Endothelial cell of umbilical vein (primary cell): ENCODE data around the gene SRGAP3. TPM values are rescaled to one million over a fixed set of nuclear protein-coding genes. Genes with fewer than 3 reads are reported as not detected.

Experiments
- BruUV-seq: library from RNA; stranded (reverse); fragments of 400-500 nt; replicated peaks from 2 replicates; lab custom pipeline; 2021; lab: Mats Ljungman, UMichigan
- CTCF ChIA-PET: fragments of 300-600, 350-600 bp; sonication (Branson Sonifier 250); formaldehyde crosslinking; loops from one replicate; lab custom pipeline; 2021; ENCODE audit warnings: antibody characterized with exemption, inconsistent platforms; lab: Charles Lee
- POLR2A ChIA-PET: fragments of 300-600, 350-600 bp; sonication (Branson Sonifier 250); formaldehyde crosslinking; loops from one replicate; lab custom pipeline; 2021; ENCODE audit warnings: antibody characterized with exemption, inconsistent platforms; lab: Charles Lee
- DNase-seq: peaks from one replicate; pipeline ENCODE4 v3.0.0-alpha.2; 2011; ENCODE audit warnings: low read depth, low spot score
- FAIRE-seq: peaks from 2 replicates; lab custom pipeline; 2011; peaks lifted over from hg19 to GRCh38; lab: Jason Lieb, UNC
- H2AFZ ChIP-seq: 2 replicates; pipeline ENCODE4 v1.6.0; 2012; ENCODE audit warnings: low read depth, low read length, control low read depth, inconsistent platforms
- H3K27ac ChIP-seq: 2 replicates; pipeline ENCODE4 v1.5.1; 2011; ENCODE audit warnings: low read depth, mild to moderate bottlenecking, control low read depth, low read length, moderate library complexity; ENCODE audit not compliant: insufficient read depth
- H3K27me3 ChIP-seq, 2 experiments: 2 replicates each; pipeline versions ENCODE4 v1.6.0 to v1.6.1; 2011; ENCODE audit warnings: low read length in 2 of 2, mixed read lengths in 1 of 2; ENCODE audit not compliant: control insufficient read depth in 2 of 2, insufficient read depth in 2 of 2
- H3K36me3 ChIP-seq, 2 experiments: 2 replicates in 1 of 2; 3 replicates in 1 of 2; pipeline ENCODE4 v1.5.1; 2011; ENCODE audit warnings: low read length in 2 of 2, mild to moderate bottlenecking in 1 of 2, moderate library complexity in 1 of 2; ENCODE audit not compliant: control insufficient read depth in 2 of 2, insufficient read depth in 2 of 2; ENCODE audit errors: extremely low read depth in 1 of 2
- H3K4me1 ChIP-seq: 3 replicates; pipeline ENCODE4 v1.5.1; 2011; ENCODE audit warnings: mild to moderate bottlenecking, low read length; ENCODE audit not compliant: control insufficient read depth, insufficient read depth; ENCODE audit errors: extremely low read depth
- H3K4me2 ChIP-seq: 2 replicates; pipeline ENCODE4 v1.6.1; 2011; ENCODE audit warnings: low read length, control low read depth, mixed read lengths; ENCODE audit not compliant: insufficient read depth
- H3K4me3 ChIP-seq, 3 experiments: fragments of 200-600 bp in 1 of 3; sonication (generic), shearing (Covaris generic) in 1 of 3; replicated peaks in 1 of 3; 2 replicates each; pipeline ENCODE4 v1.5.1; 2011 to 2016; ENCODE audit warnings: control low read depth in 3 of 3, low read length in 3 of 3, mild to moderate bottlenecking in 2 of 3, inconsistent platforms in 1 of 3, low read depth in 1 of 3, moderate library complexity in 1 of 3; ENCODE audit not compliant: insufficient read depth in 1 of 3
- H3K79me2 ChIP-seq: 2 replicates; pipeline ENCODE4 v1.6.0; 2012; ENCODE audit warnings: low read length, inconsistent platforms; ENCODE audit not compliant: control insufficient read depth, insufficient read depth
- H3K9ac ChIP-seq: replicated peaks from 2 replicates; pipeline ENCODE3; 2011; ENCODE audit warnings: low read length, control low read depth; ENCODE audit not compliant: insufficient read depth; ENCODE audit errors: extremely low read depth
- H3K9me1 ChIP-seq: replicated peaks from 3 replicates; pipeline ENCODE4 v1.6.0; 2011; ENCODE audit warnings: mild to moderate bottlenecking, low read length; ENCODE audit not compliant: control insufficient read depth, insufficient read depth; ENCODE audit errors: extremely low read depth
- H3K9me3 ChIP-seq: replicated peaks from 2 replicates; pipeline ENCODE4 v1.5.1; 2012; ENCODE audit warnings: low read length, inconsistent platforms; ENCODE audit not compliant: control insufficient read depth, insufficient read depth
- H4K20me1 ChIP-seq: replicated peaks from 2 replicates; pipeline ENCODE3; 2011; ENCODE audit warnings: mild to moderate bottlenecking, low read length; ENCODE audit not compliant: control insufficient read depth, insufficient read depth; ENCODE audit errors: extremely low read depth
- EZH2 ChIP-seq: IDR thresholded peaks from 2 replicates; pipeline ENCODE4 v1.6.1; 2012; ENCODE audit warnings: borderline replicate concordance, low read depth, mild to moderate bottlenecking, moderate library complexity, low read length, inconsistent platforms; ENCODE audit not compliant: severe bottlenecking
- FOS ChIP-seq: IDR thresholded peaks from 2 replicates; pipeline ENCODE4 v1.6.1; 2011; ENCODE audit warnings: mild to moderate bottlenecking, low read length, moderate library complexity, borderline replicate concordance; ENCODE audit not compliant: insufficient read depth
- GATA2 ChIP-seq: IDR thresholded peaks from 2 replicates; pipeline ENCODE4 v1.7.0; 2011; ENCODE audit warnings: low read depth, mild to moderate bottlenecking, moderate library complexity, mixed read lengths, low read length; ENCODE audit not compliant: insufficient read length, insufficient read depth
- JUN ChIP-seq: IDR thresholded peaks from 2 replicates; pipeline ENCODE4 v1.6.1; 2011; ENCODE audit warnings: borderline replicate concordance, low read depth; ENCODE audit not compliant: insufficient read length, insufficient read depth
- MYC ChIP-seq: IDR thresholded peaks from one replicate; pipeline ENCODE4 v1.6.1; 2011; ENCODE audit warnings: mild to moderate bottlenecking, low read depth, low read length
- POLR2A ChIP-seq: IDR thresholded peaks from 2 replicates; pipeline ENCODE4 v1.6.1; 2012; ENCODE audit warnings: low read depth, mild to moderate bottlenecking, control low read depth, low read length
- POLR2AphosphoS5 ChIP-seq: IDR thresholded peaks from 2 replicates; pipeline ENCODE4 v1.6.1; 2012; ENCODE audit warnings: low read depth, mild to moderate bottlenecking, control low read depth, low read length, moderate library complexity; ENCODE audit not compliant: insufficient read depth
- dilution Hi-C: fragments of 300-500 bp; cut with MboI; formaldehyde crosslinking; loops from one replicate; pipeline ENCODE4 v1.15.0; 2019; ENCODE audit warnings: low sequenced_read_pairs; ENCODE audit not compliant: extremely low pct_ligation_motif_present
- intact Hi-C: fragments of 100-400 bp; cut with micrococcal nuclease; formaldehyde crosslinking; loops from one replicate; pipeline ENCODE4 v1.10.0; 2022
- polyA plus RNA-seq, 4 experiments: library from polyadenylated mRNA; depleted of rRNA in 3 of 4; stranded (reverse) in 3 of 4; unstranded in 1 of 4; fragments of >200 nt; gene quantifications; 2 replicates each; pipeline versions ENCODE4 v1.2.1 to v1.2.3, GENCODE V29; 2011 to 2012; ENCODE audit warnings: missing spikeins in 1 of 4
- total RNA-seq: library from RNA; stranded (reverse); gene quantifications from 2 replicates; pipeline ENCODE4 v1.2.3, GENCODE V29; 2021
- TF ChIP-seq, protein P1 (sequence below), 2 donors: IDR thresholded peaks; 1 replicate in 1 of 2; 2 replicates in 1 of 2; pipeline ENCODE4 v1.5.1; 2011; ENCODE audit warnings: low read length in 2 of 2, mild to moderate bottlenecking in 2 of 2, moderate library complexity in 2 of 2, control low read depth in 1 of 2, inconsistent platforms in 1 of 2, low read depth in 1 of 2; ENCODE audit not compliant: insufficient read depth in 1 of 2; ENCODE audit errors: extremely low read depth in 1 of 2
- TF ChIP-seq, protein P2 (sequence below): IDR thresholded peaks from 2 replicates; pipeline ENCODE4 v1.6.1; 2011; ENCODE audit not compliant: insufficient read depth, insufficient read length

The SRGAP3 gene
- total and polyA plus RNA-seq, 2 donors (not counting 3 experiments of a cell fraction or from before 2014, with no cell fraction given): 0.06 TPM; not detected in 1

DNA sequence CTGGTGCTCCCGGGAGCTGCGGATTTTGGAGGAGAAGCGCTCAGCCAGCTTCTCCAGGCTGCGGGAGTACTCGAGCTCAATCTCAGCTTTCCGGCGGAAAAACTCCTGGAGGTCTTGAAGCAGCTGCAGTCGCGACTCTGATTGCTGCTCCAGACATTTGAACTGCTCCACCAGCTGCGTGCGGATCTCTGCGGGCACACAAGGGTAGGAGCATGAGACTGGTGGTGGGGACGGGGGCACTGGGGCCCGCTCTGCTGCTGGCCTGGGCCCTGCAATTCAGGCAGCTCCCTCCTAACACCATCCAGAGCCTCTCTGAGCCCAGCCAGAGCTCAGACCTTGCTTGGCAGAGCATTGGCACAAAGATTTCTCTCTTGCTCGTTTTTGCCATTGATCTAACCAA lies 124.7 kb downstream of the SRGAP3 start:
- Histone ChIP-seq H3K9me3 (no peaks in the 10 kb centered on the region), H3K36me3 (no peaks in the 10 kb centered on the region), H3K4me1 (no peaks in the 10 kb centered on the region), H3K79me2 (no peaks in the 10 kb centered on the region), H3K27me3 (no peaks in the 10 kb centered on the region), H3K4me3 (no peak overlapping the region), H4K20me1 (no peaks in the 10 kb centered on the region), H3K9ac (no peak overlapping the region), H3K27ac (no peak overlapping the region), H3K9me1 (no peaks in the 10 kb centered on the region), H3K4me2 (no peak overlapping the region), H2AFZ (no peak overlapping the region)
- FAIRE-seq: no peak
- ChIA-PET POLR2A (no interaction called here), CTCF (interaction anchor here (0.8 to 1.2 kb wide), 2 partner anchors 9 to 178 kb away, joined by 3 to 4 read pairs; no protein-coding TSS in a partner anchor)
- dilution Hi-C loops: no loop called here
- TF ChIP-seq POLR2A: no peak
- no peak for TF ChIP-seq EZH2
- no peak for TF ChIP-seq MYC
- TF ChIP-seq, protein P1, sequence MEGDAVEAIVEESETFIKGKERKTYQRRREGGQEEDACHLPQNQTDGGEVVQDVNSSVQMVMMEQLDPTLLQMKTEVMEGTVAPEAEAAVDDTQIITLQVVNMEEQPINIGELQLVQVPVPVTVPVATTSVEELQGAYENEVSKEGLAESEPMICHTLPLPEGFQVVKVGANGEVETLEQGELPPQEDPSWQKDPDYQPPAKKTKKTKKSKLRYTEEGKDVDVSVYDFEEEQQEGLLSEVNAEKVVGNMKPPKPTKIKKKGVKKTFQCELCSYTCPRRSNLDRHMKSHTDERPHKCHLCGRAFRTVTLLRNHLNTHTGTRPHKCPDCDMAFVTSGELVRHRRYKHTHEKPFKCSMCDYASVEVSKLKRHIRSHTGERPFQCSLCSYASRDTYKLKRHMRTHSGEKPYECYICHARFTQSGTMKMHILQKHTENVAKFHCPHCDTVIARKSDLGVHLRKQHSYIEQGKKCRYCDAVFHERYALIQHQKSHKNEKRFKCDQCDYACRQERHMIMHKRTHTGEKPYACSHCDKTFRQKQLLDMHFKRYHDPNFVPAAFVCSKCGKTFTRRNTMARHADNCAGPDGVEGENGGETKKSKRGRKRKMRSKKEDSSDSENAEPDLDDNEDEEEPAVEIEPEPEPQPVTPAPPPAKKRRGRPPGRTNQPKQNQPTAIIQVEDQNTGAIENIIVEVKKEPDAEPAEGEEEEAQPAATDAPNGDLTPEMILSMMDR (IDR thresholded peaks at IDR 0.05; ENCODE audit: extremely low read depth in 1 of 2, insufficient read depth in 1 of 2, low read depth in 1 of 2, low read length in 2 of 2): no peak
- DNase-seq: no peak
- intact Hi-C loops: no loop called here
- BruUV-seq: no TSS peak

DNA sequence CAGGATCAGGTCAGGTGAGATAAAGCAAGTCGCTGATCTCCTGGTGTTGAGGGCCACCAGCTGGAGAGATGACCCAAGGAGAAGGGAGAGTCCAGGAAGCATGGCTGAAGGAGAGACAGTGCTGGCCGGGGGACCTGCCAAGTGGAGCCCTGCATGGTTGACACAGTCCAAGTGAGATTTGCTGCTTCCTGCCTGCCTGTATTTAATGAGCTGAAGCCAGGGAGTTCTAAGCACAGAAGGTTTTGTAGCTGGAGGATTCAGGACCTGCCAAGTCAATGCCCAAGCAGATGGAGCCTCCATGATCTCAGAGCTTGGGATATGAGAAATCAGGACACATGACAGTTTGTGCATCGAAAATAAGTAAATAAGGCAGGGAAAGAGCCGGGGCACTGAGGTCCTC lies 125.6 kb downstream of the SRGAP3 start:
- H3K9me1 ChIP-seq: no peaks in the 10 kb centered on the region
- ChIA-PET CTCF (interaction anchor here (0.8 to 1.2 kb wide), 3 partner anchors 8 to 354 kb away, joined by 3 to 4 read pairs (median 3); partner anchors contain the start of gene OXTR), POLR2A (no interaction called here)
- no TSS peak for BruUV-seq
- no peaks in the 10 kb centered on the region for H3K27me3 ChIP-seq
- dilution Hi-C loops: no loop called here
- TF ChIP-seq GATA2 (no peak), EZH2 (no peak), MYC (no peak), FOS (no peak), JUN (no peak), POLR2A (no peak), POLR2AphosphoS5 (no peak)
- TF ChIP-seq, protein P1 (IDR thresholded peaks at IDR 0.05; ENCODE audit: extremely low read depth in 1 of 2, insufficient read depth in 1 of 2, low read depth in 1 of 2, low read length in 2 of 2): no peak
- TF ChIP-seq, protein P2, sequence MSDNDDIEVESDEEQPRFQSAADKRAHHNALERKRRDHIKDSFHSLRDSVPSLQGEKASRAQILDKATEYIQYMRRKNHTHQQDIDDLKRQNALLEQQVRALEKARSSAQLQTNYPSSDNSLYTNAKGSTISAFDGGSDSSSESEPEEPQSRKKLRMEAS: no peak
- H3K36me3 ChIP-seq: no peaks in the 10 kb centered on the region
- H2AFZ ChIP-seq: no peak overlapping the region
- H3K9me3 ChIP-seq: no peaks in the 10 kb centered on the region
- no peak overlapping the region for H3K4me2 ChIP-seq
- intact Hi-C loops: no loop called here
- DNase-seq: no peak
- no peaks in the 10 kb centered on the region for H3K4me1 ChIP-seq
- no peaks in the 10 kb centered on the region for H4K20me1 ChIP-seq
- no peak overlapping the region for H3K4me3 ChIP-seq
- no peak overlapping the region for H3K27ac ChIP-seq
- H3K79me2 ChIP-seq: no peaks in the 10 kb centered on the region
- FAIRE-seq: no peak
- H3K9ac ChIP-seq: no peak overlapping the region
